HepG2 (cell line): Measurements from ENCODE around the gene C1R. TPM values are rescaled to one million over a fixed set of nuclear protein-coding genes. Genes with fewer than 3 reads are reported as not detected.

Experiments used
- CREB1 ChIP-seq, 2 experiments: fragments of 450-650 bp in 1 of 2; IDR thresholded peaks; 2 replicates each; pipeline ENCODE4 v1.6.1; 2016 to 2017; ENCODE audit warnings: control low read depth in 1 of 2, mild to moderate bottlenecking in 1 of 2, missing compliant biosample characterization in 1 of 2, missing genetic modification characterization in 1 of 2
- HOXA7 ChIP-seq: sonication (generic); formaldehyde crosslinking; IDR thresholded peaks from 2 replicates; pipeline ENCODE4 v1.8.1; 2022; ENCODE audit warnings: mild to moderate bottlenecking, missing genetic modification reagents, moderate library complexity
- KAT8 ChIP-seq: IDR thresholded peaks from 2 replicates; pipeline ENCODE4 v1.6.1; 2016; ENCODE audit warnings: missing genetic modification reagents, missing compliant biosample characterization
- MYC ChIP-seq: sonication (generic); formaldehyde crosslinking; IDR thresholded peaks from 2 replicates; pipeline ENCODE4 v1.9.0; 2021; ENCODE audit warnings: missing genetic modification reagents, borderline replicate concordance
- PHF8 ChIP-seq: sonication (generic); formaldehyde crosslinking; IDR thresholded peaks from 2 replicates; pipeline ENCODE4 v1.5.0; 2020; ENCODE audit warnings: missing genetic modification reagents
- RBM39 ChIP-seq: fragments of 200-400 bp; formaldehyde crosslinking; IDR thresholded peaks from one replicate; pipeline ENCODE4 v1.6.1; 2018; ENCODE audit warnings: antibody characterized with exemption, mild to moderate bottlenecking, low read depth, low read length; ENCODE audit not compliant: poor library complexity, severe bottlenecking
- RFXAP ChIP-seq: sonication (generic); formaldehyde crosslinking; IDR thresholded peaks from 2 replicates; pipeline ENCODE4 v1.4.0; 2020; ENCODE audit warnings: missing genetic modification reagents, borderline replicate concordance
- RORA ChIP-seq: sonication (generic); formaldehyde crosslinking; IDR thresholded peaks from 2 replicates; pipeline ENCODE4 v1.5.0; 2020; ENCODE audit warnings: mild to moderate bottlenecking, missing genetic modification reagents, moderate library complexity
- SALL1 ChIP-seq: sonication (generic); formaldehyde crosslinking; IDR thresholded peaks from 2 replicates; pipeline ENCODE4 v1.8.0; 2022; ENCODE audit warnings: mild to moderate bottlenecking, missing genetic modification reagents
- SRSF9 ChIP-seq: fragments of 200-400 bp; formaldehyde crosslinking; IDR thresholded peaks from 2 replicates; pipeline ENCODE4 v1.6.1; 2018; ENCODE audit warnings: borderline replicate concordance, mild to moderate bottlenecking, low read depth, low read length; ENCODE audit not compliant: insufficient read depth, poor library complexity, severe bottlenecking
- THAP11 ChIP-seq: IDR thresholded peaks from 2 replicates; pipeline ENCODE4 v1.6.1; 2016; ENCODE audit warnings: missing biosample characterization, missing genetic modification reagents
- TOPORS ChIP-seq: sonication (generic); formaldehyde crosslinking; IDR thresholded peaks from 2 replicates; pipeline ENCODE4 v1.8.0; 2023; ENCODE audit warnings: mild to moderate bottlenecking, missing genetic modification reagents
- YEATS2 ChIP-seq: sonication (generic); formaldehyde crosslinking; IDR thresholded peaks from 2 replicates; pipeline ENCODE4 v1.4.0; 2020; ENCODE audit warnings: missing genetic modification reagents, borderline replicate concordance
- ZBTB42 ChIP-seq: sonication (generic); formaldehyde crosslinking; IDR thresholded peaks from 2 replicates; pipeline ENCODE4 v1.5.0; 2020; ENCODE audit warnings: mild to moderate bottlenecking, missing genetic modification reagents
- ZNF441 ChIP-seq: sonication (generic); formaldehyde crosslinking; IDR thresholded peaks from 2 replicates; pipeline ENCODE4 v1.7.0; 2021; ENCODE audit warnings: missing genetic modification reagents, borderline replicate concordance
- ZNF607 ChIP-seq: sonication (generic); formaldehyde crosslinking; IDR thresholded peaks from 2 replicates; pipeline ENCODE4 v1.5.1; 2020; ENCODE audit warnings: missing genetic modification reagents, mild to moderate bottlenecking, borderline replicate concordance
- ZNF670 ChIP-seq: sonication (generic); formaldehyde crosslinking; IDR thresholded peaks from 2 replicates; pipeline ENCODE4 v1.8.0; 2022; ENCODE audit warnings: mild to moderate bottlenecking, missing genetic modification reagents, borderline replicate concordance
- ZNF772 ChIP-seq: sonication (generic); formaldehyde crosslinking; IDR thresholded peaks from 2 replicates; pipeline ENCODE4 v1.5.0; 2020; ENCODE audit warnings: mild to moderate bottlenecking, missing genetic modification reagents
- ZNF816 ChIP-seq: sonication (generic); formaldehyde crosslinking; IDR thresholded peaks from 2 replicates; pipeline ENCODE4 v1.8.0; 2022; ENCODE audit warnings: missing genetic modification reagents, mild to moderate bottlenecking, borderline replicate concordance
- ZUFSP ChIP-seq: sonication (generic); formaldehyde crosslinking; IDR thresholded peaks from 2 replicates; pipeline ENCODE4 v1.9.0; 2021; ENCODE audit warnings: missing genetic modification reagents, mild to moderate bottlenecking, borderline replicate concordance
- polyA plus RNA-seq, 8 experiments: library from polyadenylated mRNA; depleted of rRNA in 3 of 8; stranded (reverse) in 7 of 8; unstranded in 1 of 8; fragments of >200 nt; fragmentation: Illumina TruSeq in 4 of 8; extraction: Trizol in 4 of 8; gene quantifications; 2 replicates each; pipeline versions ENCODE4 v1.2.1 to v1.2.3, GENCODE V29; 2011 to 2016; ENCODE audit warnings: low read depth in 4 of 8, missing spikeins in 1 of 8, mixed read lengths in 1 of 8; ENCODE audit not compliant: insufficient read depth in 1 of 8
- total RNA-seq, 5 experiments: library from RNA; depleted of rRNA; stranded (reverse); fragments of >200 nt; fragmentation: Illumina TruSeq; extraction: Trizol; gene quantifications; 2 replicates each; pipeline ENCODE4 v1.2.3, GENCODE V29; 2016; ENCODE audit warnings: low read depth in 1 of 5
- TF ChIP-seq, protein P1 (sequence below): sonication (generic); formaldehyde crosslinking; IDR thresholded peaks from 2 replicates; pipeline ENCODE4 v1.8.1; 2022; ENCODE audit warnings: low read depth, mild to moderate bottlenecking, missing genetic modification reagents
- TF ChIP-seq, protein P2 (sequence below): IDR thresholded peaks from 2 replicates; pipeline ENCODE4 v1.6.1; 2012; ENCODE audit warnings: inconsistent platforms
- TF ChIP-seq, protein P3 (sequence below): conservative IDR thresholded peaks from 2 replicates; pipeline ENCODE4 v1.6.1; 2018; ENCODE audit warnings: missing genetic modification reagents

The C1R gene
- total and polyA plus RNA-seq, 2 of the 13 experiments (the other 11 are each of a cell fraction or from before 2014, with no cell fraction given), result 3.5 to 6.5 TPM

DNA sequence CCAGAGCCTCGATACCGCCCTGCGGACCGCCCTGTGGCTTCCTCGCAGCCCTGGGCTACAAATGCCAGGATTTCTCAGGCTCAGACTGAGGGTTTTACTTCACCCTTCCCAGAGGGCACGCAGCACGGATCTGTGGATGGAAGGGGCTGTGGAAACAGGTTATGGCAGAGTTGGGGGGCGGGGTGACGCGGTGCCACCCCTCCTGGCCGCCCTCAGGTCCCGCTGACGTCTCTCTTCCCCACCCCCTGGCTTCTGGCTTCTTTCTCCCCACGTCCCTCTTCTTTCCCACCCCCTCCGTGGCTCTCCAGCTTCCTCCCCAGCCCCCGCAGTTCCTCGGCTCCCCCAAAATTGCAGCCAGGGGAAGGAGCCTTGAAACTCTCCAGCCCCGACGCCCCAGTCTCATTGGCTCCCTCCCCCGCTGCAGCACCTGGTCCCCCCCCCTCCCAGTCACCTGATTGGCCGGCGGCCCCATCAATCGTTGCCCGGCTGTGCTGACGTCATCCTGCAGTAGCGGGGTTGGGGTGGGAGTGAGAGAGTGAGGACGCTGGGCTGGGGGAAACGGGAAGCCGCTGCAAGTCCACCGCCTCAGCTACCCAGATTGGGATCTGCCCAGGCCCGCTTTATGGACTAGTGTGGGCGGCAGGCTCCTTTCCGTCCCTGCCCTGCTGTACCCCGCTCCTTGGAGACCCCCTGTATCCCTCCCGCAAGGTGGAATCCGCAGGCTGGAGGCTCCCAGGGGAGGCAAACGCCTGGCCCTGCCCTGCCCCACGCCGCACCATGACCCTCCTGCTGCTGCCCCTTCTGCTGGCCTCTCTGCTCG is 37.8 kb upstream of the C1R start, which contains the start of gene CLSTN3 (continued):
- peak; percentile 61; the same call in 1 of the 2 replicates for TF ChIP-seq ZNF772
- 0 out of 2 replicates have a peak, but pooled peaks have one; percentile 17 for TF ChIP-seq KAT8 (CRISPR knock-in tag)
- no peak for TF ChIP-seq TOPORS
- peak; percentile 28 for TF ChIP-seq THAP11 (CRISPR knock-in tag)
- no peak for TF ChIP-seq SRSF9
- no peak for TF ChIP-seq ZUFSP (CRISPR knock-in tag)
- peak; percentile 95 for TF ChIP-seq CREB1 (IDR thresholded peaks at IDR 0.05)
- TF ChIP-seq CREB1 (CRISPR knock-in tag; IDR thresholded peaks at IDR 0.05), result peak; percentile 94
- peak; percentile 30 for TF ChIP-seq RBM39
- TF ChIP-seq RFXAP (CRISPR knock-in tag), result no peak
- peak; percentile 3; the same call in 1 of the 2 replicates for TF ChIP-seq MYC (CRISPR knock-in tag)
- no peak for TF ChIP-seq RORA (CRISPR knock-in tag)
- TF ChIP-seq ZBTB42 (CRISPR knock-in tag), result no peak
- TF ChIP-seq SALL1 (CRISPR knock-in tag), result peak; percentile 49
- TF ChIP-seq, protein P1, sequence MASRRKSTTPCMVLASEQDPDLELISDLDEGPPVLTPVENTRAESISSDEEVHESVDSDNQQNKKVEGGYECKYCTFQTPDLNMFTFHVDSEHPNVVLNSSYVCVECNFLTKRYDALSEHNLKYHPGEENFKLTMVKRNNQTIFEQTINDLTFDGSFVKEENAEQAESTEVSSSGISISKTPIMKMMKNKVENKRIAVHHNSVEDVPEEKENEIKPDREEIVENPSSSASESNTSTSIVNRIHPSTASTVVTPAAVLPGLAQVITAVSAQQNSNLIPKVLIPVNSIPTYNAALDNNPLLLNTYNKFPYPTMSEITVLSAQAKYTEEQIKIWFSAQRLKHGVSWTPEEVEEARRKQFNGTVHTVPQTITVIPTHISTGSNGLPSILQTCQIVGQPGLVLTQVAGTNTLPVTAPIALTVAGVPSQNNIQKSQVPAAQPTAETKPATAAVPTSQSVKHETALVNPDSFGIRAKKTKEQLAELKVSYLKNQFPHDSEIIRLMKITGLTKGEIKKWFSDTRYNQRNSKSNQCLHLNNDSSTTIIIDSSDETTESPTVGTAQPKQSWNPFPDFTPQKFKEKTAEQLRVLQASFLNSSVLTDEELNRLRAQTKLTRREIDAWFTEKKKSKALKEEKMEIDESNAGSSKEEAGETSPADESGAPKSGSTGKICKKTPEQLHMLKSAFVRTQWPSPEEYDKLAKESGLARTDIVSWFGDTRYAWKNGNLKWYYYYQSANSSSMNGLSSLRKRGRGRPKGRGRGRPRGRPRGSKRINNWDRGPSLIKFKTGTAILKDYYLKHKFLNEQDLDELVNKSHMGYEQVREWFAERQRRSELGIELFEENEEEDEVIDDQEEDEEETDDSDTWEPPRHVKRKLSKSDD (CRISPR knock-in tag), result 0 out of 2 replicates have a peak, but pooled peaks have one; percentile 16
- peak; percentile 20; the same call in 1 of the 2 replicates for TF ChIP-seq YEATS2 (CRISPR knock-in tag)
- TF ChIP-seq, protein P2, sequence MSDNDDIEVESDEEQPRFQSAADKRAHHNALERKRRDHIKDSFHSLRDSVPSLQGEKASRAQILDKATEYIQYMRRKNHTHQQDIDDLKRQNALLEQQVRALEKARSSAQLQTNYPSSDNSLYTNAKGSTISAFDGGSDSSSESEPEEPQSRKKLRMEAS, result peak; percentile 28; the same call in 1 of the 2 replicates
- TF ChIP-seq, protein P3, sequence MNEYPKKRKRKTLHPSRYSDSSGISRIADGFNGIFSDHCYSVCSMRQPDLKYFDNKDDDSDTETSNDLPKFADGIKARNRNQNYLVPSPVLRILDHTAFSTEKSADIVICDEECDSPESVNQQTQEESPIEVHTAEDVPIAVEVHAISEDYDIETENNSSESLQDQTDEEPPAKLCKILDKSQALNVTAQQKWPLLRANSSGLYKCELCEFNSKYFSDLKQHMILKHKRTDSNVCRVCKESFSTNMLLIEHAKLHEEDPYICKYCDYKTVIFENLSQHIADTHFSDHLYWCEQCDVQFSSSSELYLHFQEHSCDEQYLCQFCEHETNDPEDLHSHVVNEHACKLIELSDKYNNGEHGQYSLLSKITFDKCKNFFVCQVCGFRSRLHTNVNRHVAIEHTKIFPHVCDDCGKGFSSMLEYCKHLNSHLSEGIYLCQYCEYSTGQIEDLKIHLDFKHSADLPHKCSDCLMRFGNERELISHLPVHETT (CRISPR knock-in tag), result no peak
- TF ChIP-seq ZNF816 (CRISPR knock-in tag), result no peak
- 0 out of 2 replicates have a peak, but pooled peaks have one; percentile 48 for TF ChIP-seq HOXA7 (CRISPR knock-in tag)
- TF ChIP-seq ZNF441 (CRISPR knock-in tag), result peak; percentile 39; the same call in 1 of the 2 replicates
- TF ChIP-seq ZNF607, result 0 out of 2 replicates have a peak, but pooled peaks have one; percentile 5
- peak; percentile 52 for TF ChIP-seq PHF8
- TF ChIP-seq ZNF670 (CRISPR knock-in tag), result peak; percentile 27; the same call in 1 of the 2 replicates
